Measurements from ENCODE around the gene TLCD3B.

The TLCD3B gene

DNA sequence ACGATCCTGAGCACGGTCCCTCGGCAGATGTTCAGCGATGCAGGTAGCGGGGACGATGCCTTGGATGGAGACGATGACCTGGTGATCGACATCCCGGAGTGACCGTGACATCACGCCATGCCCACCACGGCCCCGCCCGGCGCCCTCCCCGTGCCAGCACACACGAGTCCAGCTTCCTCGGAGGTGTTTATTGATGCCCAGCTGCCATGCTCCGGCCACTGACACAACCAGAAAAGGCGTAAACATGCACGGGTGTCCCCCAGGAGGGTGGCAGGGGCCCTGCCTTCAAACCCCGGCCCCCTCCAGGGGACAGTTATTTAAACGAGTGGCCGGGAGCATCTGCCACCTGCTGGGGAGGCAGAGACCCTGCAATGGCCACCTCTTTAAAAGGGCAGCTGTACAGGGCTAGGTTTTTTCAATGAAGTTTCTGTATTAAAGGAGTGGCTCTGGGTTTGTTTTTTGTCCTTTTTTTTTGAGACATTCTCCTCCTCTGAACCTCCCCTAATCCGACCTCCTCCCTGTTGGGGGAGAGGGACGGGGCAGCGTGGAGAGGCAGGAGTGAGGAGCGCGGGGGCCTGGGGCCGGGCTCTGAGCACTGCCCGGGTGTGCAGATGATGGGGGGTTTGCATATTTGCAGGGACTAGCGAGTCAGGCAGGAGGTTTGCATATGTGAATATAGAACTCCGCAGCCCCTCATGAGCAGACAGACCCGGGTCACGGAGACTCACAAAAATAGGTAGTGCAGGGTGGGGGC lies 25.6 kb downstream of the TLCD3B start:
- H3K4me3 ChIP-seq (ENCODE audit: low read length), result peak overlapping the region; percentile 27

DNA sequence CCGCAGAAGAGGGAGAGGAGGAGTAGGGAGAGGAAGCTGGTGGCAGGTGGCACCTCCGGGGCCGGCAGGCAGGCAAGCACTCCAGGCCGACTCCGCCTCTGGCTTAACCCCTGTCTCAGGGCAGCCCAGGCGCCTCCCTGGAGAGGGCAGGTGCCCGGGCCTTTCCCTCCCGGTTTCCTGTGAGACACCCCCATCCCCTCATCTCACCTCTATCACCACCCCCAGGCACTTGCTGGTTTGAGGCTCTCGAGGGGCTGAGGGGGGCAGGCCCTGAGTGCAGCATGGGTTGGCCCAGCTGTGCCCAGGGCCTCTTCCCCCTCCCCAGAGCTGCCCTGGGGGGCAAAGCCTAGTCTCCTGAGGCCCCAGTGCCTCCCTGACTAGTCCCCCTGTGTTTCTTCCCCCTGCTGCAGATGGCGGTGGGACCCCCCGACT lies 26.2 kb downstream of the TLCD3B start:
- no peak overlapping the region for H3K4me3 ChIP-seq (ENCODE audit: low read length)
- no peak overlapping the region for H3K9ac ChIP-seq (ENCODE audit: low read length)
- H3K36me3 ChIP-seq (ENCODE audit: control insufficient read depth, insufficient read depth, low read length), result peaks cover 6% of the 10 kb centered on the region
- H3K4me1 ChIP-seq (ENCODE audit: control insufficient read depth, insufficient read depth, low read length), result no peaks in the 10 kb centered on the region
- no peak overlapping the region for H3K27ac ChIP-seq (ENCODE audit: low read depth, low read length)
- H3K27me3 ChIP-seq (ENCODE audit: control insufficient read depth, insufficient read depth, low read length), result peaks cover 5% of the 10 kb centered on the region

More for the DNA sequence above, 25.6 kb downstream of the TLCD3B start:
- Histone ChIP-seq H3K27me3 (ENCODE audit: control insufficient read depth, insufficient read depth, low read length) (peaks cover 10% of the 10 kb centered on the region), H3K27ac (ENCODE audit: low read depth, low read length) (no peak overlapping the region), H3K4me1 (ENCODE audit: control insufficient read depth, insufficient read depth, low read length) (no peaks in the 10 kb centered on the region), H3K36me3 (ENCODE audit: control insufficient read depth, insufficient read depth, low read length) (peaks cover 5% of the 10 kb centered on the region), H3K9ac (ENCODE audit: low read length) (no peak overlapping the region)

DNA sequence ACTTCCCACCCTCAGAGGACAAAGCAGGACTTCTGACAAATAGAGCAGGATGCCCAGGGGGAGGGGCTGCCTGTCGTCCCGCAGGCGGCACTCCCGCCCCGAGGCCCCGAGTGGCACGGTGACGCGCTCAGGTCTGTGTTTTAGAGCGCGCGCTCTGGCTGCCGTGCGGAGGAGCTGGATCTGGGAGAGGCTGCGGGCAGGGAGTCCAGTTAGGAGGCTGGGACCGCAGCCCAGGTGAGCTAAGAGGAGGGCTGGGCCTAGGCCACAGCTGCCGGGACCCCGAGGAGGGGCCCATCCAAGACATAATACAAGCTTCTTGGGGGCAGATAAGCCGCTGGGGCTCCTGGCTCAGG lies 26.7 kb downstream of the TLCD3B start:
- Histone ChIP-seq H3K27me3 (ENCODE audit: control insufficient read depth, insufficient read depth, low read length) (peaks cover 4% of the 10 kb centered on the region), H3K36me3 (ENCODE audit: control insufficient read depth, insufficient read depth, low read length) (peaks cover 7% of the 10 kb centered on the region), H3K4me1 (ENCODE audit: control insufficient read depth, insufficient read depth, low read length) (no peaks in the 10 kb centered on the region), H3K9ac (ENCODE audit: low read length) (no peak overlapping the region), H3K4me3 (ENCODE audit: low read length) (no peak overlapping the region), H3K27ac (ENCODE audit: low read depth, low read length) (no peak overlapping the region)

DNA sequence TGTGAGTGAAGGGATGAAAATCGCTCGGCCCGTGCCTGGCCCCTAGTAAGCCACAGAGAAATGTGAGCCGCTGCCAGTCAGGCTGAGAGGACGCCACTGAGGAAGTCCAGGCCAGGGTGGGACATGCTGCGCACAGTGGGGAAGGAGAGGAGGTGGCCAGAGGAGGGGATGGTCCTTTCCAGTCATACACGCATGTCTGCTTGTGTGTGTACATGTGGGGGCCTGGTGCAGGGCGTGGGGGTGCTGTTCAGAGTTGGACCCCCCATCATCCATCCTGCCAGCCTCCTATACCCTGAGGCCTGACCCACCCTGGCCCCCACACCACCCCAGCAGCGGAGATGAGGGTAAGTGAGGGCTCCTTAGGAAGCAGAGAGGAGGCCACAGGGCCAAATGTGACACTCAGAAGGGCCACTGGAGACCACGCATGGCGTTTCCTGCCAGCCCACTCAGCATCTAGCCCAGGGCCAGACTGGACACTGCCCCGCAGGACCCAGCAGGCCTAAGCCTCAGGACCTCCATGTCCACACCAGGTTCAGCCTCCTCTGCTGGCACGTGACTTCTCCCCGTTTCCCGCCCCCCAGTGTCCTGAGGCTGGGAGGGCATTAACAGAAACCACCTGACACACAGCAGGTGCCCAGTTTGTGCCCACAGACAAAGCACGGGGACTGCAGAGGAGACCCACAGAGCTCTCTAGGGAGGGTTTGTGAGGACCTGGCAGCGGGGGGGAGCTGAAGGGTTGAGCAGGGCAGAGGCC lies 27.2 kb downstream of the TLCD3B start:
- Histone ChIP-seq H3K4me3 (ENCODE audit: low read length) (no peak overlapping the region), H3K27me3 (ENCODE audit: control insufficient read depth, insufficient read depth, low read length) (no peaks in the 10 kb centered on the region), H3K36me3 (ENCODE audit: control insufficient read depth, insufficient read depth, low read length) (peaks cover 7% of the 10 kb centered on the region), H3K27ac (ENCODE audit: low read depth, low read length) (no peak overlapping the region), H3K9ac (ENCODE audit: low read length) (no peak overlapping the region), H3K4me1 (ENCODE audit: control insufficient read depth, insufficient read depth, low read length) (no peaks in the 10 kb centered on the region)

DNA sequence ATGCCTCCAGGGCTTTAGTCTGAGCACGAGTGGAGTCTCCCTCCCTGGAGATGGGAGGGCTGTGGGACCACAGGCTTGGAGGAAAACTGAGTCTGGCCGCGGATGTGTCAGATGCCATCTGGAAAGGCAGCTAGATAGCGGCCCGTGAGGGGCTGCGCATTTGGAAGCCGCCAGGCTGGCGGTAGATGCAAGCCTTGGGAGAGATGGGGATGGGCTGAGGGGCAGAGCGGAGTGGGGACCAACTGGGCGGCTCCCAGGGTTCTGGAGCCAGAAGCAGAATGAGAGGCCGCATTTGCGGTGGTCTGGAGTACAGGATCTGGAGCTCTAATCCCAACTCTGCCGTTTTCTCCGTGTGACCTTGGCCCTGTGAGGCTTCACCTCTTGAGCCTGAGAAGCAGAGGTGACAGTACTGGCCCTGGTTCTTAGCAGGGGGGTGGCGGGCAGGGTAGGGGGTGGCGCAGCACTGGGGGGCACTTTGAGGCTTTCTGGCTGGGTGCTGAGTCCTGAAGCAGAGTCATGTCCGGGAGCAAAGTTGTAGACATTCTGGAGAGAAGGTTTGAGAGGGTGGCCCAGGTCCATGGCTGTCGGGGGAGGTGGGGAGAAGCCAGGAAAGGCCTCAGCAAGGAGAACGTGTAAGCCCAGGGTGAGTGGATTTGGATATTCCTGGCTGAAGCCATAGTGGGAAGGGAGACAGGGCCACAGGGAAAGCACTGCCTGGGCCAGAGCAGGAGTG lies 28.3 kb downstream of the TLCD3B start:
- no peak overlapping the region for H3K4me3 ChIP-seq (ENCODE audit: low read length)
- no peaks in the 10 kb centered on the region for H3K27me3 ChIP-seq (ENCODE audit: control insufficient read depth, insufficient read depth, low read length)
- no peaks in the 10 kb centered on the region for H3K4me1 ChIP-seq (ENCODE audit: control insufficient read depth, insufficient read depth, low read length)
- H3K36me3 ChIP-seq (ENCODE audit: control insufficient read depth, insufficient read depth, low read length), result peaks cover 7% of the 10 kb centered on the region
- H3K27ac ChIP-seq (ENCODE audit: low read depth, low read length), result no peak overlapping the region
- no peak overlapping the region for H3K9ac ChIP-seq (ENCODE audit: low read length)

DNA sequence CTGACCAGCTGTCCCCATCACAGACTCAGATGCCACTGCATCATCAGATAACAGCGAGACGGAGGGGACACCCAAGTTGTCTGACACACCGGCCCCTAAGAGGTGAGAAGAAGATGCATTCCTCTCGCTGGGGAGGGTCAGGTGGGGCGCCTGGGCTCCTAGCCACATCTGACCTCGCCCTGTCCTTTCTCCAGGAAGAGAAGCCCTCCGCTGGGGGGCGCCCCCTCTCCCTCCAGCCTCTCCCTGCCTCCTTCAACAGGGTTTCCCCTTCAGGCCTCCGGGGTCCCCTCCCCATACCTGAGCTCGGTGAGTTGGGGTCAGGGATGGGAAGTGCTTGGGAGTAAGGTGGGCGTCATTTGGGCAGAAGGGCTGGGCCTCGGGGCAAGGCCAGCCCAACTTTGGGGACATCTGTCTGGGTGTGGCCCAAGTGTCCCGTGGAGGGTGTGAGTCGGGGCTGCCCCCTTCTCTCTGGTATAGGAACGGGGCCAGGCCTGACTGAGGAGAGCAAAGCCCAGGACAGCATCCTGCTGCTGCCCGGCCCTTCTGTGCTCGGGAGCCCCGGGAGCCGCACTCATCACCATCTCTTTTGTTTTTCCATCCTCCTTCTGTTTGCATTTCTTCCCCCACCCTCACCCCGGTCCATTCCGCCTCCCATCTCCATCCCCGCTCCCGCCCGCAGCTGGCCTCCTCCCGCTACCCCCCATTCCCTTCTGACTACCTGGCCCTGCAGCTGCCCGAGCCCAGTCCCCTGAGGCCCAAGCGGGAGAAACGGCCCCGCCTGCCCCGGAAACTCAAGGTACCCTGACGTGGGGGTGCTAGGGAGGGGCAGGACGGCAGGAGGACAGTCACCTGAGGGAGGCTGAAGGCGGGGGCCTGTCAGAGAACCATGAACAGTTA lies 30.1 kb downstream of the TLCD3B start:
- H3K4me3 ChIP-seq (ENCODE audit: low read length), result no peak overlapping the region
- peaks cover 7% of the 10 kb centered on the region for H3K4me1 ChIP-seq (ENCODE audit: control insufficient read depth, insufficient read depth, low read length)
- H3K36me3 ChIP-seq (ENCODE audit: control insufficient read depth, insufficient read depth, low read length), result peaks cover 7% of the 10 kb centered on the region
- H3K27me3 ChIP-seq (ENCODE audit: control insufficient read depth, insufficient read depth, low read length), result no peaks in the 10 kb centered on the region
- no peak overlapping the region for H3K9ac ChIP-seq (ENCODE audit: low read length)
- no peak overlapping the region for H3K27ac ChIP-seq (ENCODE audit: low read depth, low read length)

DNA sequence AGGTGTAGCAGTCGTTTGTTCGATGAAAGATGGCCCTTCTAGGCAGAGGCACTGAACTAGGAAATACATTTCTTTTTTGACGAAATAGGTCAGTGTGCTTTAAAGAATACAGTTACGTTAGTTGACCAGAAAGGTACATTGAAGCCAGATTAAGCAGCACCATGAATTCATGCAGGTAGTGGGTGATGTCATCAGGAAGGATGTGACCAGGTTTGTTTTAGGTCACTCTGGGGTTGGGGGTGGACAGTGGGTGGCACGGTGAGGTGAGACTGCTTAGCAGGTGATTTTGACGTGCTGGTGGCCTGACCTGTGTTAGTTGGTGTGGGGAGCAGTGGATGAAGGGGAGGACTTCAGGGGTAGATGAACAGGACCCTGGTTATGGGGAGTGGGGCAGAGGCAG lies 31.5 kb downstream of the TLCD3B start:
- H3K4me3 ChIP-seq (ENCODE audit: low read length), result no peak overlapping the region
- peaks cover 9% of the 10 kb centered on the region for H3K4me1 ChIP-seq (ENCODE audit: control insufficient read depth, insufficient read depth, low read length)
- H3K36me3 ChIP-seq (ENCODE audit: control insufficient read depth, insufficient read depth, low read length), result peaks cover 7% of the 10 kb centered on the region
- no peak overlapping the region for H3K9ac ChIP-seq (ENCODE audit: low read length)
- no peak overlapping the region for H3K27ac ChIP-seq (ENCODE audit: low read depth, low read length)
- no peaks in the 10 kb centered on the region for H3K27me3 ChIP-seq (ENCODE audit: control insufficient read depth, insufficient read depth, low read length)

DNA sequence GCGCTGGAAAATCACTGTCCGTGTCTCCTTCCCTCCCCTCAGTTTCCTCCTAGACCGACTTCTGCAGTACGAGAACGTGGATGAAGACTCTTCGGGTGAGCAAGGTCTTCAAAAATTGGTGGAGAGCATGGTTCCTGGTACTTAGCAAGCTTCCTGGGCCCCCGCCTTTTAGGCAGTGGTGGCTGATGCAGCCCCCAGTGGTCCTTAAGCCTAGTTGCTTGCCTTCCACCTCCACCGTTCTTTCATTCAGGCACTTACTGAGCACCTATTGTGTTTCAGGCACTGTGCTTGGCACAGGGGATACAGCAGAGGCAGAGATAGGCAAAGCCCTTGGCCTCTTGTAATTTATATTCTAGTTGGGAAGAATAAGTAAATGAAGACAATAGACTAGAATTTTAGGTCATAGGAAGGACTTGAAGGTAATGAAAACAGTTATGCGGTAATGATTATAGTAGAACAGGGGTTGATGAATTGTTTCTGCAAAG lies 34.3 kb downstream of the TLCD3B start:
- Histone ChIP-seq H3K27ac (ENCODE audit: low read depth, low read length) (peak overlapping the region; percentile 96), H3K27me3 (ENCODE audit: control insufficient read depth, insufficient read depth, low read length) (no peaks in the 10 kb centered on the region), H3K9ac (ENCODE audit: low read length) (peak overlapping the region; percentile 92), H3K36me3 (ENCODE audit: control insufficient read depth, insufficient read depth, low read length) (peaks cover 10% of the 10 kb centered on the region), H3K4me3 (ENCODE audit: low read length) (peak overlapping the region; percentile 97), H3K4me1 (ENCODE audit: control insufficient read depth, insufficient read depth, low read length) (peaks cover 10% of the 10 kb centered on the region)

DNA sequence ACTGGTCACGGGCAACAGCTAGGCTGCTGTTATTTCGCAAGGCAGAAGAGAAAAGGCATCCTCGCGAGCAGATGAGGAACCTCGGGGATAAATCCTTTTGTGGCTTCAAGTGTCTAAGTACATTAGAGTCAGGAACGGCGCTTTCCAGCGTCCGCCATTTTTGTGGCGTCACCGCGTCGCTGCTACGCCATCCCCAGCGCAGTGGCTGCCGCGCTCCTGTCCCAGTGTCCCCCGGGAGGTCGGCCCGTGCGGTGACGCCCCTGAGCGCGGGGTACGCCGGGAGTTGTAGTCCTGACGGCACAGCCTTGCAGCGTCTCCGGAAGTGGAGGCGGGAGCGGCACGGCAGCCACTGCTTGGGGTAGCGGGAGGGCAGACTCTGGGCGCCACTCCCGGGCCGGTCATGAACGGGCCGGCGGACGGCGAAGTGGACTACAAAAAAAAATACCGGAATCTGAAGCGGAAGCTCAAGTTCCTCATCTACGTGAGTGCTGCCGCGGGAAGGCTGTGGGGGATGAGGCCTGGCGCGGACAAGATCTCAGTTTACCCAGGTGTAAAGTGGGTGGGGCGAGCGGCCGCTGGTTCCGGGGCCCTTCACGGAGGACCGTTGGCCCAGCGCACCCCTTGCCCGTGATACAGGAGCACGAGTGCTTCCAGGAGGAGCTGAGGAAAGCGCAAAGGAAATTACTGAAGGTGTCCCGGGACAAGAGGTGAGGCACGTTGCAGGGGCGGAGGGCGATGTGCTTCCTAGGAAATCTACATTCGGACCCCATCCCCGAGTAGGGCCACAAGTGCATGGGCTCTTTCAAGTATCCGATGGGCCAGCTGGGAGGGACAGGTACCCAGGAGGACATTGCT lies 34.9 kb downstream of the TLCD3B start, which contains the start of gene INO80E:
Gene INO80E (plus strand): TSS at position 331 of the 855 bp plus-strand sequence. CDS start 70 bp downstream, at position 401.
- Histone ChIP-seq H3K4me3 (ENCODE audit: low read length) (peak within 1 kb of the TSS; percentile 97), H3K27ac (ENCODE audit: low read depth, low read length) (peak within 1 kb of the TSS; percentile 96), H3K4me1 (ENCODE audit: control insufficient read depth, insufficient read depth, low read length) (peaks cover 10% of the 10 kb centered on the region), H3K36me3 (ENCODE audit: control insufficient read depth, insufficient read depth, low read length) (peaks cover 9% of the 10 kb centered on the region), H3K27me3 (ENCODE audit: control insufficient read depth, insufficient read depth, low read length) (no peaks in the 10 kb centered on the region), H3K9ac (ENCODE audit: low read length) (peak within 1 kb of the TSS; percentile 92)

DNA sequence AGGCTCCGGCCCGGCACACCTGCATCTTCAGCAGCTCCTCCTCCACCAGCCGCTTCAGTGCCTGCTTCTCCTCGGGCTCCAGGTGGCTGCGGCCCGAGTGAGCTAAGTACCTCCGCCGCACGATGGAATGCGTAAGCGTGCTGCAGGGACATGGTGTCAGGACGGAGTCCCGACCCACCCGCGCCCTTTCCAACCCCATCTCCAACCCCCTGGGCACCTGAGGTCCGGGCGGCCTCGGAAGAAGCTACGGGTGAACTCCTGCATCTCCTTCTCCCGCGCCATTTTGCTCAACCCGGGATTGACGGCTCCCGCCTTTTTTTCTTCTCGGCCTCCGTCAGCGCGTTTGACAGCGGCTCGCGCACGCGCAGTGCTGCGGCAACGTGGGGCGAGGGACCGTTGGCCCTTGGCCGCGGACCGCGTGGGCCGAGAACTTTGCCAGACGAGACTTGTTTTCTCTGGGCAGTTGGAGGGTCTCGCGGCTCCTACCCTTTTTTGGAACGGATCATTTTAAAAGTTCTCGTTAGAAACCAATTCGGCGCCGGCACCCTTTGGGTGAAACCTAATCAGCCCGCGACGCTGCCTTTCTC lies 35.7 kb downstream of the TLCD3B start, which contains the start of gene HIRIP3:
Gene HIRIP3 (minus strand): TSS at position 294 of the 587 bp plus-strand sequence. CDS start 12 bp downstream, at position 282.
- Histone ChIP-seq H3K27me3 (ENCODE audit: control insufficient read depth, insufficient read depth, low read length) (no peaks in the 10 kb centered on the region), H3K36me3 (ENCODE audit: control insufficient read depth, insufficient read depth, low read length) (peaks cover 11% of the 10 kb centered on the region), H3K9ac (ENCODE audit: low read length) (peak within 1 kb of the TSS; percentile 92), H3K27ac (ENCODE audit: low read depth, low read length) (peak within 1 kb of the TSS; percentile 96), H3K4me1 (ENCODE audit: control insufficient read depth, insufficient read depth, low read length) (peaks cover 10% of the 10 kb centered on the region), H3K4me3 (ENCODE audit: low read length) (peak within 1 kb of the TSS; percentile 97)
